ENCODE measurements around the gene EDN1.
"Not testable (repeated sequence)": the region's sequence is repeated elsewhere in the genome, so short reads cannot be mapped to it uniquely, and the experiment has no call there.

EDN1 gene

DNA sequence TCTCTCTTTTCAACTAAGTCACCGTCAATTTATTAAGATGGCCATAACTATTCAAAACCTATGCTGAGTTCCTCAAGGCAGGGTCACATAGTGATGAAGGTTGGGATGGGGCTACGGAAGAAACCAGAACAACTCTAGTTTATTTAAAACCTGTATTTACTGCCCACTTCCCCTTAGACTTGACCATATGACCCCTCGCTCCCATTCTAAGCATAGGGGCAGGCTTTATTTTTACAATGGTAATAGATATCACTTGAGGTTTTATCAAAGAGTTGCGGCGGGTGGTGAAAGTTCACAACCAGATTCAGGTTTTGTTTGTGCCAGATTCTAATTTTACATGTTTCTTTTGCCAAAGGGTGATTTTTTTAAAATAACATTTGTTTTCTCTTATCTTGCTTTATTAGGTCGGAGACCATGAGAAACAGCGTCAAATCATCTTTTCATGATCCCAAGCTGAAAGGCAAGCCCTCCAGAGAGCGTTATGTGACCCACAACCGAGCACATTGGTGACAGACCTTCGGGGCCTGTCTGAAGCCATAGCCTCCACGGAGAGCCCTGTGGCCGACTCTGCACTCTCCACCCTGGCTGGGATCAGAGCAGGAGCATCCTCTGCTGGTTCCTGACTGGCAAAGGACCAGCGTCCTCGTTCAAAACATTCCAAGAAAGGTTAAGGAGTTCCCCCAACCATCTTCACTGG is 5.5 kb downstream of the EDN1 start:
- no peak for DNase-seq

DNA sequence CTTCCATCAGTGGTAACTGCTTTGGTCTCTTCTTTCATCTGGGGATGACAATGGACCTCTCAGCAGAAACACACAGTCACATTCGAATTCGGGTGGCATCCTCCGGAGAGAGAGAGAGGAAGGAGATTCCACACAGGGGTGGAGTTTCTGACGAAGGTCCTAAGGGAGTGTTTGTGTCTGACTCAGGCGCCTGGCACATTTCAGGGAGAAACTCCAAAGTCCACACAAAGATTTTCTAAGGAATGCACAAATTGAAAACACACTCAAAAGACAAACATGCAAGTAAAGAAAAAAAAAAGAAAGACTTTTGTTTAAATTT is 6.1 kb downstream of the EDN1 start:
- DNase-seq, result no peak

DNA sequence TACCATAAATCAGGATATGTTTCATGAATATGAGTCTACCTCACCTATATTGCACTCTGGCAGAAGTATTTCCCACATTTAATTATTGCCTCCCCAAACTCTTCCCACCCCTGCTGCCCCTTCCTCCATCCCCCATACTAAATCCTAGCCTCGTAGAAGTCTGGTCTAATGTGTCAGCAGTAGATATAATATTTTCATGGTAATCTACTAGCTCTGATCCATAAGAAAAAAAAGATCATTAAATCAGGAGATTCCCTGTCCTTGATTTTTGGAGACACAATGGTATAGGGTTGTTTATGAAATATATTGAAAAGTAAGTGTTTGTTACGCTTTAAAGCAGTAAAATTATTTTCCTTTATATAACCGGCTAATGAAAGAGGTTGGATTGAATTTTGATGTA is 6.4 kb downstream of the EDN1 start:
- DNase-seq, result no peak

DNA sequence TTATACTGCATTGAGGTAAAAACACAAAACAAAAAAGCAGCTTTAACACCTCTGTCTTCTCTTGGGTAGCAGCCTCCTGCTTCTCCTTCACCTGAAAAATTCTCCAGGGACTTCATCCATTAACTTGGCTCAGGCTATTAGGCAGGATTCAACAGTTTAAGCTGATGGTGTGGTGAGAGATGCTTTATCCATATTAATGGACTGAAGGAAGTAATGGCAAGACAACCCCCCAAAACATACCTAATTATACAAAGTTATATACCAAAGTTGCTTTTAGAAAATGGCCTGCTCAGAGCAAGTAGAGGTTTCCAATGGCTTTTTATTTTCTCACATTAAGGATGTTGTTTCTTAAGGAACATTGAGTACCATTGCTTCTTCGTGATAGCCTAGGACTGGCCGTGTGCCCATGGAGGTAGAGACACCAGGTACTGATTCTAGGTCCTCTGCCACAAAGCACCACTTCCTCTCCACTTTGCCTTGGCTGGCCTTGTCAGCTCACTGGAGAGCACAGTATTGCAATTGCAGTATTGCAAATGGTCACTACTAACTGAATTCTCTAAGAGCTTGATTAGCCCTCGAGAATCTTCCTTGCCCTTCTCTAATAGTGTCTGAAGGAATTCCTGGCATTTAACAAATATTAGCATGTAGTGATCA is 7.3 kb downstream of the EDN1 start:
- no peak for DNase-seq

DNA sequence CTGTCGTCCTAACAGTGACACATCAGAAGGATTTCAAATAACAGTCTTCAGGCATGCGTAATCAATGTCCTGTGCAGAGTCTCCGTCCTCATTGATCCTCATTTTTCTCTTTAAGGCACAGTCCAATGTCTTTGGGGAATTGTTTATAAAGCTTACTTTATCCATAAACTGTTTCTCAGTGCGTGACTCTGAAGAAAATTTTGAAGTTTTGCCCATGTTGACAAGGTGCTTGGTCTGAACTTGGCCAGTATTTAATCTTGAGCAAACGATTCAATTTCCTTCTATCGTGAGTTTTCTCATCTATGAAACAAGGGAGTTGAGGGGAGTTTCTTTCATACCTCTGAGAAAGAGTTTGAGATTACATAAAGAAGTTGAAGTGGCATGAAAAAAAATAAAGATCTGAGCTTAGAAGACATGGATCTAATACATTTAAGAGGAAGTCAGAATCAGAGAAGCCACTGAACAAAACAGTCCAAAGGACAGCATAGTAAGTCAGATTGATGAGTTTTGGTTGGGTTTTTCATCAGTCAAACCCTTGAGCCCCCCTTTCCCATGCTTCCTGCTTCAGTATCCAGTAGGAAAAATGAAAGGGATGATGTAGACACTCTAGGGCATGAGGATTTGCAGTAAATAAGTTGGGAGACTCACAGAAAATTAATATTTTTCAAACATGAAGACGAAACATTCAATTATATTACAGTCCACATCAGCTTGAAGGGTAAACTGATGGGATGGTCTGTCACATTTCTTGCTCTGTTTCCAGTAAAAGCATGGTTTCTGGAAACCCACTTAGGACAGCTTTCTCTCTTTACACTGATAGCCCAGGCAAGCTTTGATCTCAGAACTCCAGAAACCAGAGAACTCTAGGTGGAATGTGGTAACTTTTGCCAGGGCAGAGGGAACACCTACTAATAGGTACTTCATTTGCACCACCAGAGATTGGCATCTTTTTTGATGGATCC is 8.1 kb downstream of the EDN1 start:
- DNase-seq, result no peak

GRCh38 chr6:12298995-12299394 is 8.8 kb downstream of the EDN1 start:
- DNase-seq, result no peak

- DNase-seq, result no peak
These were observed 10.9 kb downstream of the EDN1 start for GRCh38 chr6:12301018-12301417.

- DNase-seq, result no peak
These were observed 14.3 kb downstream of the EDN1 start for GRCh38 chr6:12304487-12304886.

- no peak for DNase-seq
These were observed 18.9 kb downstream of the EDN1 start for GRCh38 chr6:12309070-12309469.

GRCh38 chr6:12311106-12311505 is 20.9 kb downstream of the EDN1 start:
- no peak for DNase-seq

DNA sequence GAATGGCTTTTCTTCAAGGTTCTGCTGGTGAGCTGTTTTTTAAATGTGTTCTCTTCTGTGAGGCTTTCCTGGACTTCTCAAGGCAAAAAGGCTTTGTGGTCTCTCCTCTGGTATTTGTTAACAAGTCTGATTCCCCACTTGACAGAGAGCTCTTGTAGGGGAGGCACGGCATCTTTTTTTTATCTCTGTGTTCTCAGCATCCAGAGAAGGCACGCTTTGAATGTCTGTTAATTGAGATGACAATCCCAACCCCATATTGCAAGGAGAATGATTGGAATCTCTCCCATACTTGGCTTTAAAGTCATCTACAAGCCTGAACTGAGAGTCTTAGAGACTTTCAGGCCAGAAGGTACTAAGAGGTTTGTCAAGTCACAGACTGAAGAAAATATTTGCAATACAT is 22.6 kb downstream of the EDN1 start:
- DNase-seq, result no peak

DNA sequence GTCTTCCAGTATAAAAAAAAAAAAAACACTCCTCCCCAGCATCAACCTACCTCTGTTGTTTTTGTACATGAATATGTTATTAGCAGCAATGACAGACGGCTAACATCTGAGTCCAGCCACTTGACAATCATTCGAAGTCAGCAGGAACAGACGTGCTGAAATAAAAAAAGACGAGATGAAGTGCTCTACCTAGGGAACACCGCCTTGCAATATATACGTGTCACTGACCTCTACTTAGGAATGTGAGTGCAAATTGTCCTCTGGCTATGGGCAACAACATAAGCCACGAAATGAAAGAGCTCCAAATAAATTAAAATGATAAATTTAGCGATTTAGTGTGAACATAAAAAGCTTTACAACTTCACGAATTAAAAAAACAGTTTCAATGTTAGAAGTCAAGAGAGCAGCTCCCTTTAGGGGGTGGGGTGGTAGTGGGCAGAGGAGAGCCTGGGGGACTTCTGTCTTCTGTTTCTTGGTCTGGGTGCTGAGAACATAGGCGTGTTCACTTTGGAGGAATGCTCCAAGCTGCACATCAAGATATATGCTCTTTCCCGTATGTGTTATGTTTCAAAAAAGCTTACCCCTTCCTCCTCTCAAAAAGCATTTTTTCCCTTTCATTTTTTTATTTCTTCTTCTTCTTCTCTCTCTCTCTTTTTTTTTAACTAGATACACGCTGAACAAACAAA is 23.3 kb downstream of the EDN1 start:
- DNase-seq, result no peak

DNA sequence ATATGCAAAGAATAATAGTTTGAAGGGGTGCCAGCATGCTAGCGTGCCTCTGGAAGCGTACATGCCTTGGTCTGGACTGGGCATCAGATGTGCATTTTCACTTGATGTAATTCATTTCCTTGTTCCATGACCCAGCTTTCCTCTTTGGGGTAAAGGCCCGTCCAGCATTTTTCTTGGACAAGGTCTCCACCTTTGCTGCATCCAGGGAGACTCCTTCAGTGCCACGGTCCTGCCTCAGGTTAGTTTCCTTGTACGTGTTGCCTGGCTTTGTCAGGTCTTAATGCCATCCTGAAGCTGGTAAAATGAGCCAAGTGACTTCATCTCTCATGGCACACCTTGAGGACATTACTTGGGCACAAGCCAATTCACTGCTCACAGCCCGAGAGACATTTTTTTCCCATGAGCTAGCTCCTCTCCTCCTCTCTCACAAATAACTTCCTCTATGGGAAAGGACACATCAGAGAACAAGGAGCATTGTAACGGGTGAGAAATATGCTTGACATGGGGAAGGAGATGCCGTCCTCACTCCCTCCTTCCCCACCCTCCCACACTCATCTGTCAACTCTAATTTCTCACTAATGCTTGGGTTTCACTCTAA is 23.9 kb downstream of the EDN1 start:
- no peak for DNase-seq

DNA sequence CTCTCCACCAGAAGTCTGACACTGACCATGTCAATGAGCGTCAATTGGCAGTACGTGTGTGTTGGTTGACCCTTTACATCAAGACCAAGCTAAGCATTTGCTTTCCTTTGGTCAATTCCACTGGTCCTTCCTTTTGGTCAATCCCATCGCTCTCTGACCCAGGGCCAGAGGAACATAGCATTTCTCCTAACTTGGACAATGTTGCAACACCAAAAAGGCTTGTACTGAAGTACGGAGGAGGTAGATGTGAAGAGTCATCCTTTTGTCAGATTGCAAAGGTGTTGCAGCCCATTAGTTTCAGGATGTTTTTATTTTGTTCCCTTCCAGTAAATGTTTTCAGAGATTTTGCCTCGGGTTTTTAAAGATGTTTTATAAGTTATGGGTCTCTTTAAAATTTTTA is 24.6 kb downstream of the EDN1 start:
- no peak for DNase-seq

DNA sequence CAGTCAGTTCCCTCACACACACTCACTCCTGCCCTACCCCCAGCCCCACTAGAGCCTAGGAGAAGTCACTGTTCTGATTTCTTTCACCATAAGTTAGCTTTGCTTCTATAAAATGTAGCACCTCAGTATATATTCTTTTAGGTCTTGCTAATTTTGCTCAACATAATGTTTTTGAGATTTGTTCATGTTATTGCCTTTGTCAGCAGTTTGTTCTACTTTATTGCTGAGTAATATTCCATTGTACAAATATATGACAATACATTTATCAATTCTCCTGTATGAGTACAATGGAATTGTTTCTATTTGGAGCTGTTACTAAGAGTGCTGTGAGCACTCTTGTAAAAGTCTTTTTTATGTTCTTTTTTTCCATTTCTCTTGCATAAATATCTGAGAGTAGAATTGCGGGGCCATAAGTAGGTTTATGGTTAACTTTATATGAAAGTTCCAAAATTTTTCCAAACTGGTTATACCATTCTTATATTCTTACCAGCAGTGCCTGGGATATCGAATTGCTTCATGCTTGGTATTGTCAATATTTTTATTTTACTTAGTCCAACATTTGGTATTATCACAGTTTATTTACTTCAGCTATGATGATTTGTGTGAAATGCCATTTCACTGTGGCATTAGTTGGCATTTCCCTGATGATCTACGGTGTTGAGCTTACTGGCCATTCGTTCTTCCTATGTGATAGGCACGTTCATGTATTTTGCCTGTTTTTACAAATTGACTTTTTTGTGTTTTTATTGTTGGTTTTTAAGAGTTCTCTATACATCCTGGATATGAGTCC is 25.3 kb downstream of the EDN1 start:
- no peak for DNase-seq

- no peak for DNase-seq
These were observed 28.6 kb downstream of the EDN1 start for GRCh38 chr6:12318749-12319148.

- not testable (repeated sequence) for DNase-seq
These were observed 29.9 kb downstream of the EDN1 start for GRCh38 chr6:12320074-12320473.

DNA sequence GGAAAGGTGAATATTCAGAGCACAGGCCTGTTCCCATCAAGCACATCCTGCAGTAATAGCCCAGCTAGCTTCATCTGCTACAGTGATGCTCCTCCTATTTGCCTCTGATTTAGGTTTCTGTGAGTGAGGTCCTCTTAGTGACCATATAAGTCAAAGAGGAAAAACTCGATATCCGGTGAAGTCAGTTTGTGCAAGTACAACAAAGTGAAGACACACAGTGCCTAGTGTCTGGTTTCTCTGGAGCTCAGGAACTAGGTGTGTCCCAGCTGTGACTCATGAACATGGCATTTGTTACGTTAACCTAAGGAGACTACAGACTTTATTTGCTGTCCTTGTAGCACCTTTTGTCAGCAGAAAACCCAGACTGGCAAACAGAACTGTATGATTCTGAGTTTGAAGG is 33.9 kb downstream of the EDN1 start:
- no peak for DNase-seq

- DNase-seq, result no peak
These were observed 34.6 kb downstream of the EDN1 start for GRCh38 chr6:12324748-12325147.

DNA sequence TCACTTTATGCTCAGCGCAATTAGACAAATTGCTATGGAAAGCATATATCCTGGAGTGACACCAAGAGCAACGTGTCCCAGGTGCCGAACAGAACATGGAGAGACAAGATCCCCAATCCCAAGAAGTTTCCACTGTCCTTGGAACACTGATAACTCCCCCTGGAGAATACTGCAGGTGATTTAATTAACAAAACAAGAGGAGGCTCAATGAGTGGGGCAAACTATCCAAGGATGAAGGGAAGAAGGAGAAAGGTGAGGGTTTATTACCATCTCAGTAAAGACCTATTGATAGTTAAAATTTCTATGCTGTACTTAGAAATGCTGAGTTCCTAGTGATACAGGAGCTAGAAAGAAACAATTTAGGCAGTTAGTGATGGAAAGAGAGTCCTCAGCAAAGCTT is 35.7 kb downstream of the EDN1 start:
- no peak for DNase-seq

DNA sequence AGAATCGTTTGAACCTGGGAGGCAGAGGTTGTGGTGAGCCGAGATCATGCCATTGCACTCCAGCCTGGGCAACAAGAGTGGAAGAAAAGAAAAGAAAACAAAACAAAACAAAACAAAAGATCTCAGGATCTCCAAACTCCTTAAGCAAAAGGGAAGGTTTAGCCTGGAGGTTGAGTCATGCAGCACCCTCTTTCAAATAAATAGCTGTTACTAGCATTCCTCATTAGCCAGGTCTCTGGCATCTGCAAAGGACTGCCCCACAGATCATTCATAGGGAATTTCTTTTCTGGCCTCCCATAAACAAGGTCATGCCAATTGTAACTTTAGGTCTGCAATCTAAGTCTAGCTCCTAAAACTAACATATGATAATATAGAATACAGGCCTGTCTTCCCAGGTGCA is 37.2 kb downstream of the EDN1 start:
- DNase-seq, result no peak

DNA sequence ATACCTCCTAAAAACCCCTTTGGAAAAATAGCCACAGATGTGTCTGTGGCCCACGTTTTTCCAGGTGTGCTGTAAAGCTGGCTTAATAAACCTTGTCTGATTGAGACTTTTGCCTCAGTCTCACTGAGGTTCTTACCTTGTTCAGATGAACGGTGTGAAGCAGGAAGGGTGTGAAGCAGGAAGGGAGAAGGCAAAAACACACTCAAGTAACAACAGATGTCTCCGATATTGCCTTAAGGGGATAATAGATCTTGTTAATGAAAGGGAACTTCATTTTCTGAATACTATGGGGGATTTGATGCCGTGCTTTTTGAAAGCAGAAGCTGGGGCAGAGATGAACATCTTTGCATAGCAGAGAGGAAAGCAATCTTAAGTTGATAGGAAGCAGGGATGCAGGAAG is 37.8 kb downstream of the EDN1 start:
- DNase-seq, result no peak
